IPS-15b (cell line): ENCODE data around the gene CPN1.

ENCODE experiments used
- H3K27me3 ChIP-seq: one replicate; pipeline ENCODE4 v1.6.1; 2013; ENCODE audit warnings: low read length; ENCODE audit not compliant: control insufficient read depth, insufficient read depth
- H3K36me3 ChIP-seq: one replicate; pipeline ENCODE4 v1.6.1; 2013; ENCODE audit warnings: low read length; ENCODE audit not compliant: control insufficient read depth, insufficient read depth
- H3K4me1 ChIP-seq: one replicate; pipeline ENCODE4 v1.6.1; 2013; ENCODE audit warnings: mild to moderate bottlenecking, low read length; ENCODE audit not compliant: control insufficient read depth, insufficient read depth
- H3K4me3 ChIP-seq: one replicate; pipeline ENCODE4 v1.5.1; 2013; ENCODE audit warnings: low read depth, low read length
- H3K9ac ChIP-seq: one replicate; pipeline ENCODE4 v1.6.1; 2013; ENCODE audit warnings: low read depth, mild to moderate bottlenecking, low read length
- H3K9me3 ChIP-seq: one replicate; pipeline ENCODE4 v1.6.1; 2013; ENCODE audit warnings: mild to moderate bottlenecking, low read length; ENCODE audit not compliant: control insufficient read depth, insufficient read depth

The CPN1 gene

DNA sequence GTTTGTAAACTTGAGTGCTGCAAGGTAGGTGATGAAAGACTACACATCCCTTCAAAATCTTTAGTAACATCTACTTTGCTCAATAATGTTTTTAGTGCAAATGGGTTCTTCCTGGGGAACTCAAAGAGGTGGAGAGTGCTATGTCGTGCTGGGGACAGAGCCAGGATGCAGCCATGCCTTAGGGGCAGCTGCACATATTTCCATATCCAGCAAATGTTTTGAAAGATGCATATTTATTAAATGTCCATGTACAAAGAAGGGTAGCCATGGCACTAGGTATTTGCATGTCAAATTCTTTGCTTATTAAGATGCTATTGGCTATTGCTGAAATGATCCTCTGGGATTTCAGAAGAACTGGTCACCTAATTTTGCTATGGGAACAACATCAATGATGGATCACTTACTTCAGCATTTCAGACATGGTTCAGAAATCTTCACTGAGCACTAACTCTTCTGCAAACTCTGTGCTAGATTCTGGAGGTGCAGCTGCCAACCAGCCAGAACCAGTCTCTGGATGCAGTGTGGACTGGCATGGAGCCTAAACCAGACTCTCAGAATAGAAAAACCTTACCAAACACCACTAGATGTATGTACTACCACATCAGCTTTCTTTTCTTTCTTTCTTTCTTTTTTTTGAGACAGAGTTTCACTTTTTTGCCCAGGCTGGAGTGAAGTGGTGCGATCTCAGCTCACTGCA, 40.2 kb downstream of the CPN1 start:
- H3K4me1 ChIP-seq, result peaks cover 6% of the 10 kb centered on the region
- H3K9me3 ChIP-seq, result no peaks in the 10 kb centered on the region
- H3K4me3 ChIP-seq, result no peak overlapping the region
- no peak overlapping the region for H3K9ac ChIP-seq
- no peaks in the 10 kb centered on the region for H3K36me3 ChIP-seq
- H3K27me3 ChIP-seq, result no peaks in the 10 kb centered on the region

DNA sequence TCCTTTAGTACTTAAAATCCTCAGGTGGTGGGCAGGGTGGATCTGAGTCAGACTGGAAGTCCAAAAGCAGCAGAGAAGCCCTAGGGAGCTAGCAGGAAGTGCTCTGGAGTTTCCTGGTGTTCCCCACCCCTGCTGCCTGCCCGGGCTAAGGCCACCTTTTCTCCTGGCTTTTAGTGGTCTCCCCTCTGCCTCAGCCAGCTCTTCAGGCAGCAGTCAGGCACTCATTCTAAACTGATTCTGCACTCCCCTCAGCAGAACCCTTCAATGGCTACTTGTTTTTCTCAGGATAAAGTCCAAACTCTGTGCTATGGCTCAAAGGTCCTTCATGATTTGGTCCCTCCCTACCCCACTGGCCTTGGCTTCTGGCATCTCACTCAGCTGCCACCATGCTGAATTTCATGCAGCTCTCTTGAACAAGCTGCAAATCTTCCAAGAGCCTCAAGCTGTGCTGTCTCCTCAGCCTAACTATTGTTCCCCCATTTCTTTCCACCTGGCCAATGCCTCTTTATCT, 43.1 kb downstream of the CPN1 start:
- no peak overlapping the region for H3K4me3 ChIP-seq
- H3K27me3 ChIP-seq, result no peaks in the 10 kb centered on the region
- no peak overlapping the region for H3K9ac ChIP-seq

DNA sequence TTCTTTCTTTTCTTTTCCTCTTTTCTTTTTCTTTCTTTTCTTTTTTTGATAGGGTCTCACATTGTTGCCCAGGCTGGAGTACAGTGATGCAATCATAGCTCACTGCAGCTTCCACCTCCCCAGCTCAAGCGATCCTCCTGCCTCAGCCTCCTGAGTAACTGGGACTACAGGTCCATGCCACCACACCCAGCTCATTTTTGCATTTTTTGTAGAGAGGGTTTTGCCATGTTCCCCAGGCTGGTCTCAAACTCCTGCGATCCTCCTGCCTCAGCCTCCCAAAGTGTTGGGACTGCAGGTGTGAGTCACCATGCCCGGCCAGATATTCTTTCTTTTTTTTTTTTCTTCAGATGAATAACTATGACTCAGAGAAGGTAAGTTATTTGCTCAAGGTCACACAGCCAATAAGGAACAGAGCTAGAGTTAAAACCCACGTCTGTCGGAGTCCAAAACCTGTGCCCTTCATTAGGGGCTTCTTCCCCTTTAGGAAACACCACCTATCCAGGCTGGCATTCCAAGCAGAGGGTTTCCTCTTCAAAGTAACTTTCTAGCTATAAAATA, 43.8 kb downstream of the CPN1 start:
- H3K9ac ChIP-seq, result no peak overlapping the region
- H3K9me3 ChIP-seq, result no peaks in the 10 kb centered on the region
- H3K36me3 ChIP-seq, result no peaks in the 10 kb centered on the region
- no peaks in the 10 kb centered on the region for H3K27me3 ChIP-seq
- H3K4me3 ChIP-seq, result no peak overlapping the region
- H3K4me1 ChIP-seq, result no peaks in the 10 kb centered on the region

More for the DNA sequence above, 43.1 kb downstream of the CPN1 start:
- Histone ChIP-seq H3K36me3 (no peaks in the 10 kb centered on the region), H3K9me3 (no peaks in the 10 kb centered on the region), H3K4me1 (no peaks in the 10 kb centered on the region)

DNA sequence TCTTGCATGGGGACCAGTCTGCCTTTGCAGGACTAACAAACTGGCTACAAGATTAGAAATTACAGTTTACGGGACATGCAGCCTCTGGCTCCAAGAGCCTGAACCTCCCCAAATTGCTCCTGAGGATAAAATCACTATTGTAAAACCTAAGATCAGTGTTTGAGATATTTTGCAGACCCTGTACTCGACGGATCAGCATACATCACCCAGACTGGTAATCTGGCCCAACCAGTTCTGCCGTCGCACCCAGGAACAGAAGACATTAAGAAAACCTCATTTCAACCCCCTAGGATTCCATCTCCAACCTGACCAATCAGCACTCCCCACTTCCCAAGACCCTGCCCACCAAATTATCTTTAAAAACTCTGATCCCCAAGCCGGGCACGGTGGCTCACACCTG, 44.8 kb downstream of the CPN1 start:
- H3K9me3 ChIP-seq, result no peaks in the 10 kb centered on the region
- H3K9ac ChIP-seq, result no peak overlapping the region
- no peaks in the 10 kb centered on the region for H3K4me1 ChIP-seq
- no peak overlapping the region for H3K4me3 ChIP-seq
- H3K27me3 ChIP-seq, result no peaks in the 10 kb centered on the region
- no peaks in the 10 kb centered on the region for H3K36me3 ChIP-seq

DNA sequence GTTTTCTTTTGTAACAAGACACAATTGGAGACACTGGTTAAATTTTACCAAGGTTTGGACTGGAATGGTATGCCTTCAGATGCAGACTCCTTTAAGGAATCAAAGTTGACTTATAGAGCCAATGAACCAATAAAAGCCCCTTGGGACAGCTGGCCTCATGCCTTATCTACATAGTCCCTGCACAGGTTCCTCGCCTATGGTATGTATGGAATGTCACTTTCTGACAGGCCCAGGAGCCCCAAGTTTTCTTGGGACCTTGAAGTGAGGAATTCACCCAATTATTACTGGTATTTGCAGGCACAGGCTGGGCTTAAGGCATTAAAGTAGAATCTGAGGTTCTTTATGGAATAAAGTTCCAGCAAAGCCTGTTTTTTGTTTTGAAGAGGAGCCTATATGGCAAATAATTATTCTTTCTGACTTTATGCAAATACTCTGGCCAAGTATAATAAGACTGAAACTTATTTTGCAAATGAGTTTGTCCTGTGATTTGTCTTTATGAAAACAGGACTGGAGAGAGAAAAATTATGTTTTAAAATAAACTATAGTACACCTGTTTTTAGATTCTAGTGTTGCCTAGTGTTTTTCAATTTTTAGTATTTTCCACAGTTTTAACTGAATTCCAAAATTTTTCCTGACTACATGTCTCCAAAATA, 47.8 kb downstream of the CPN1 start:
- no peaks in the 10 kb centered on the region for H3K4me1 ChIP-seq
- no peaks in the 10 kb centered on the region for H3K9me3 ChIP-seq
- H3K4me3 ChIP-seq, result no peak overlapping the region
- H3K27me3 ChIP-seq, result no peaks in the 10 kb centered on the region
- no peaks in the 10 kb centered on the region for H3K36me3 ChIP-seq
- no peak overlapping the region for H3K9ac ChIP-seq

DNA sequence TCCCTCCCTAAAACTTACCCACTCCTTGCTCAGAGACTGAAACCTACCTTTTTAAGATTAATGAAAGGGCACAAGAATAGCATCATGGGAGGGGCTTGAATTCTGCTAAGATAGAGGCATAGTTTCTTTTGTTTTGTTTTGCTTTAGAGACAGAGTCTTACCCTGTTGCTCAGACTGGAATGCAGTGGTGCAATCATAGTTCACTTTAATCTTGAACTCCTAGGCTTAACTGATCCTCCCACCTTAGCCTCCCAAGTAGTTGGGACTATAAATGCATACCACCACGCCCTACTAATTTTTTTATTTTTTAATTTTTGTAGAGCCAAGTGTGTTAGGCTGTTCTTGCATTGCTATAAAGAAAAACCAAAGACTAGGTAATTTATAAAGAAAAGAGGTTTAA, 54.3 kb downstream of the CPN1 start:
- peaks cover 4% of the 10 kb centered on the region for H3K36me3 ChIP-seq
- H3K27me3 ChIP-seq, result no peaks in the 10 kb centered on the region
- no peak overlapping the region for H3K4me3 ChIP-seq
- H3K4me1 ChIP-seq, result no peaks in the 10 kb centered on the region
- H3K9ac ChIP-seq, result no peak overlapping the region
- peaks cover 4% of the 10 kb centered on the region for H3K9me3 ChIP-seq

DNA sequence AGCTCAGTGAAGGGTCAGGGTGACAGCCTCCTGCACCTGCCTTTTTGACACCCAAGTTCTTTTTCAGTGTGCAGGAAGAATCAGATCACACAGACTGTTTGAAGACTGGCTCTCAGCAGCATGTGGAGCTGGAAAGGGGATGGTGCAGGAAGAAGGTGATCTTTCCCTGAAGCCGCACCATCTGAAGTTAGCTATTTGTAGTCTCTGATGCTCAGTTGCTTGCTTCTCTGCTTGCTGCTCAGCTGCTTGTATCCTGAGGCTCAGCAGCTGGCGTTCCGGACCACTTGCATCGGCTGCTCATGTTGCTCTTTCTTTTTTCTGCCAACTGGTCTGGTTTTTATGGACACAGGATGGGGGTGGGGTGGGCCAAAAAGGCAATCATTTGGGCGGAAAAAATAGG, 56.1 kb downstream of the CPN1 start:
- Histone ChIP-seq H3K36me3 (peaks cover 4% of the 10 kb centered on the region), H3K27me3 (no peaks in the 10 kb centered on the region), H3K4me1 (no peaks in the 10 kb centered on the region), H3K9ac (no peak overlapping the region), H3K9me3 (peaks cover 4% of the 10 kb centered on the region), H3K4me3 (no peak overlapping the region)

DNA sequence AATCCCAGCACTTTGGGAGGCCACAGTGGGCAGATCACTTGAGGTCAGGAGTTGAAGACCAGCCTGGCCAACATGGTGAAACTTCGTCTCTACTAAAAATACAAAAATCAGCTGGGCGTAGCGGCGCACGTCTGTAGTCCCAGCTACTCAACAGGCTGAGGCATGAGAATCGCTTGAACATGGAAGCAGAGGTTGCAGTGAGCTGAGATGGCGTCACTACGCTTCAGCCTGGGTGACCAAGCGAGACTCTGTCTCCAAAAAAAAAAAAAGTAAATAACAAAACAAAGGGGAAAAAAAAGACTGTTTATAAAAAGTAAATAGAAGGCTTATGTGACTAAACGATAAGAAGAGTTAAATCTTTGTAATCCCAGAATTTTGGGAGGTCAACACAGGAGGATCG, 56.9 kb downstream of the CPN1 start:
- Histone ChIP-seq H3K4me3 (no peak overlapping the region), H3K27me3 (no peaks in the 10 kb centered on the region), H3K9me3 (peaks cover 4% of the 10 kb centered on the region), H3K36me3 (peaks cover 4% of the 10 kb centered on the region), H3K4me1 (peaks cover 3% of the 10 kb centered on the region), H3K9ac (no peak overlapping the region)

DNA sequence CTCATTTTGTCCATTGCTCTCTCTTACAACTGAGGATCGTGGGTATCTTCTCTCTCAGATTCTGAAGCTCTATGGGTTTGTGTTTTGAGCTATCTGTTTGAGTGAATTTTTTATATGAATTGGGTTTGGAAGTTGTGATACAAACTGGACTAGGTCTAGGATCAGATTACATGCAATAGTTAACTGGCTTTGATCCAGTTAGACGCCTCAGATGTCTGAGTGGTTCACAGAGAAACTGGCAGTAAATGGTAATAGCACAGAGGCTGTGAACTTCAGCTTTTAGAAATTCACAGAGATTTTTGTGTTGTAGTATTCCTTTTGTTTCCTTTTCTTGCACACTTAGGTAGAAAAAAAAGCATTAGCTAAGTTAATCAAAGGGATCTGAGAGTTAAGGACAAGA, 59.3 kb downstream of the CPN1 start:
- no peaks in the 10 kb centered on the region for H3K36me3 ChIP-seq
- peaks cover 3% of the 10 kb centered on the region for H3K4me1 ChIP-seq
- no peak overlapping the region for H3K9ac ChIP-seq
- no peaks in the 10 kb centered on the region for H3K27me3 ChIP-seq
- H3K9me3 ChIP-seq, result no peaks in the 10 kb centered on the region
- no peak overlapping the region for H3K4me3 ChIP-seq

DNA sequence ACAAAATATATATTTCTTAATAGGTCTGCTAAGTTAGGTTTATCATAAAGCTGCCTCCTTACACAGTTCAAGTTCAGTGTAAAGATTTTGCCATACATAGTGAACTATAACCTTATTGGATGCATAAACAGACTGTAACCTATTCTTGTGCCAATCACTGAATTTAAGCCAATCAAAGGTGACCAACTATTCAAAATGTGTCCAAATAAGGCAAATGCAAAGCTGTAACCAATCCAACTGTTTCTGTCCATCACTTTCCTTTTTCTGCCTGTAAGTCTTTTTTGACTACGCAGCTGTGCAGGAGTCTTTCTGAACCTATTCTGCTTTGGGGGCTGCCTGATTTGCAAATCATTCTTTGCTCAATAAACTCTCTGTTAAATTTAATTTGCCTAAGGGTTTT, 60.3 kb downstream of the CPN1 start:
- Histone ChIP-seq H3K9me3 (no peaks in the 10 kb centered on the region), H3K4me1 (peaks cover 3% of the 10 kb centered on the region), H3K27me3 (no peaks in the 10 kb centered on the region), H3K4me3 (no peak overlapping the region), H3K9ac (no peak overlapping the region), H3K36me3 (no peaks in the 10 kb centered on the region)

DNA sequence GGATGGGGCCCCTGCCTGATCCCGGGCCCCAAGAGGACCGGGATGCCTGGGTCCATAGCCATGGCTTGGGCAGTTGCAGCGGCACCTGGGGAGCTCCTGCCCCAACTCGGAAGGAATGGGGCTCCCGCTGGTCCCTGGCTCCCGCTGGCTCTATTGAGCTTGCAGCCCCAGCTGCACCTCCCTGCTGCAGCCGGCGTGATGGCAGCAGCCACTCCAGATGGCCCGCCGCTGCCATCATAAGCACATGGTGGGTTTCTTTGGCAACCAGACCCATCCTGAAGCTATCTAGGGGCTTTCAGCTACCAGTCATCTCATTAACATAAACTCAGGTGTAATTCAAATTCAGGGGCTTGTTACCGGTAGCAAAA, 60.8 kb downstream of the CPN1 start:
- H3K4me1 ChIP-seq, result peaks cover 3% of the 10 kb centered on the region
- H3K36me3 ChIP-seq, result no peaks in the 10 kb centered on the region
- no peaks in the 10 kb centered on the region for H3K27me3 ChIP-seq
- no peaks in the 10 kb centered on the region for H3K9me3 ChIP-seq
- H3K9ac ChIP-seq, result no peak overlapping the region
- no peak overlapping the region for H3K4me3 ChIP-seq
